Neural cell (in vitro differentiated cells): ENCODE measurements around the gene MAPK8IP2. TPM values are rescaled to one million over a fixed set of nuclear protein-coding genes. Genes with fewer than 3 reads are reported as not detected.
"Not testable (repeated sequence)": the region's sequence is repeated elsewhere in the genome, so short reads cannot be mapped to it uniquely, and the experiment has no call there.

Experiments
- H2AFZ ChIP-seq: fragments of 200-600, 300-800 bp; sonication (generic), shearing (Covaris generic); 2 replicates; pipeline ENCODE4 v1.6.0; 2014; ENCODE audit warnings: low read depth, mild to moderate bottlenecking, antibody characterized with exemption, low read length, moderate library complexity
- H3F3A ChIP-seq: fragments of 200-600 bp; shearing (Covaris generic); 2 replicates; pipeline ENCODE4 v1.6.1; 2016; ENCODE audit warnings: mild to moderate bottlenecking, moderate library complexity, mixed read lengths, antibody characterized with exemption, low read length; ENCODE audit not compliant: insufficient read depth, poor library complexity, severe bottlenecking
- H3K27ac ChIP-seq: fragments of 200-600, 300-800 bp; sonication (generic), shearing (Covaris generic); 2 replicates; pipeline ENCODE4 v1.5.1; 2014; ENCODE audit warnings: mild to moderate bottlenecking, low read length, moderate library complexity
- H3K27me3 ChIP-seq: fragments of 300-800, 200-600 bp; sonication (generic), shearing (Covaris generic); 2 replicates; pipeline ENCODE4 v1.6.0; 2014; ENCODE audit warnings: mild to moderate bottlenecking, low read depth, low read length, moderate library complexity; ENCODE audit not compliant: insufficient read depth
- H3K36me3 ChIP-seq: fragments of 300-800, 200-600 bp; sonication (generic), shearing (Covaris generic); 2 replicates; pipeline ENCODE4 v1.5.1; 2014; ENCODE audit warnings: mild to moderate bottlenecking, antibody characterized with exemption, low read length, moderate library complexity; ENCODE audit not compliant: insufficient read depth
- H3K4me2 ChIP-seq: fragments of 300-800, 200-600 bp; sonication (generic), shearing (Covaris generic); 2 replicates; pipeline ENCODE4 v1.6.0; 2014; ENCODE audit warnings: mild to moderate bottlenecking, low read length
- H3K4me3 ChIP-seq: fragments of 300-800, 200-600 bp; sonication (generic), shearing (Covaris generic); 2 replicates; pipeline ENCODE4 v1.5.1; 2014; ENCODE audit warnings: mild to moderate bottlenecking, low read length, moderate library complexity
- H3K79me2 ChIP-seq: fragments of 200-600 bp; shearing (Covaris generic); replicated peaks from 2 replicates; pipeline ENCODE4 v1.6.0; 2014; ENCODE audit warnings: mild to moderate bottlenecking, low read length, moderate library complexity; ENCODE audit not compliant: insufficient read depth
- H3K9ac ChIP-seq: fragments of 300-800, 200-600 bp; sonication (generic), shearing (Covaris generic); 2 replicates; pipeline ENCODE4 v1.6.1; 2016; ENCODE audit warnings: mild to moderate bottlenecking, low read length, mixed read lengths
- H3K9me2 ChIP-seq: fragments of 200-600 bp; shearing (Covaris generic); 2 replicates; pipeline ENCODE4 v1.6.1; 2016; ENCODE audit warnings: mild to moderate bottlenecking, low read length, mixed read lengths; ENCODE audit not compliant: insufficient read depth
- H3K9me3 ChIP-seq: fragments of 200-600, 300-800 bp; sonication (generic), shearing (Covaris generic); 2 replicates; pipeline ENCODE4 v1.6.1; 2016; ENCODE audit warnings: mild to moderate bottlenecking, mixed run types, low read length, moderate library complexity, mixed read lengths
- H4K20me1 ChIP-seq: fragments of 200-600 bp; shearing (Covaris generic); 2 replicates; pipeline ENCODE4 v1.6.1; 2016; ENCODE audit warnings: mild to moderate bottlenecking, mixed run types; ENCODE audit not compliant: insufficient read depth
- CTCF ChIP-seq: fragments of 450-650 bp; IDR thresholded peaks from 2 replicates; pipeline ENCODE4 v1.5.1; 2014; ENCODE audit warnings: antibody characterized with exemption, mild to moderate bottlenecking, moderate library complexity; ENCODE audit not compliant: poor library complexity, severe bottlenecking
- EP300 ChIP-seq: fragments of 450-650 bp; conservative IDR thresholded peaks from 2 replicates; pipeline ENCODE4 v1.6.1; 2014; ENCODE audit warnings: antibody characterized with exemption, mild to moderate bottlenecking, moderate library complexity; ENCODE audit not compliant: poor library complexity, severe bottlenecking
- EZH2 ChIP-seq: fragments of 200-600, 300-800 bp; shearing (Covaris generic), sonication (generic); IDR thresholded peaks from 2 replicates; pipeline ENCODE4 v1.6.1; 2014; ENCODE audit warnings: antibody characterized with exemption, low read length, borderline replicate concordance, mild to moderate bottlenecking; ENCODE audit not compliant: insufficient read depth, poor library complexity, severe bottlenecking
- MXI1 ChIP-seq: fragments of 450-650 bp; conservative IDR thresholded peaks from 2 replicates; pipeline ENCODE4 v1.6.1; 2014; ENCODE audit warnings: antibody characterized with exemption, mild to moderate bottlenecking; ENCODE audit not compliant: poor library complexity, severe bottlenecking
- POLR2AphosphoS5 ChIP-seq: IDR thresholded peaks from 2 replicates; pipeline ENCODE4 v1.6.1; 2012
- RAD21 ChIP-seq: fragments of 450-650 bp; conservative IDR thresholded peaks from 2 replicates; pipeline ENCODE4 v1.6.1; 2014; ENCODE audit warnings: antibody characterized with exemption, mild to moderate bottlenecking, moderate library complexity
- REST ChIP-seq: IDR thresholded peaks from 2 replicates; pipeline ENCODE4 v1.6.1; 2012; ENCODE audit warnings: borderline replicate concordance
- SMC3 ChIP-seq: fragments of 450-650 bp; conservative IDR thresholded peaks from 2 replicates; pipeline ENCODE4 v1.6.1; 2014; ENCODE audit warnings: antibody characterized with exemption, mild to moderate bottlenecking, moderate library complexity; ENCODE audit not compliant: poor library complexity
- TAF1 ChIP-seq: IDR thresholded peaks from 2 replicates; pipeline ENCODE4 v1.6.1; 2012; ENCODE audit warnings: low read depth
- polyA plus RNA-seq: library from polyadenylated mRNA; depleted of rRNA; stranded (reverse); fragments of >200 nt; gene quantifications from 2 replicates; pipeline ENCODE4 v1.2.3, GENCODE V29; 2014

Gene MAPK8IP2
- polyA plus RNA-seq, 1 donor from 2014 or later = 48.0 TPM

- Histone ChIP-seq H4K20me1 (no peaks in the 10 kb centered on the region), H3K36me3 (no peaks in the 10 kb centered on the region), H2AFZ (no peak overlapping the region), H3K9me3 (no peaks in the 10 kb centered on the region), H3F3A (no peaks in the 10 kb centered on the region), H3K4me2 (no peak overlapping the region), H3K9me2 (no peaks in the 10 kb centered on the region), H3K27me3 (no peaks in the 10 kb centered on the region), H3K4me3 (no peak overlapping the region), H3K27ac (no peak overlapping the region), H3K79me2 (no peaks in the 10 kb centered on the region), H3K9ac (no peak overlapping the region)
- no peak for TF ChIP-seq TAF1
- TF ChIP-seq MXI1 = no peak
- no peak for TF ChIP-seq EZH2
- TF ChIP-seq RAD21 = no peak
- TF ChIP-seq SMC3 = no peak
- TF ChIP-seq POLR2AphosphoS5 = no peak
- no peak for TF ChIP-seq CTCF
- TF ChIP-seq EP300 = no peak
- TF ChIP-seq REST = no peak
These were observed 33.2 kb downstream of the MAPK8IP2 start for GRCh38 chr22:50633771-50634170.

DNA sequence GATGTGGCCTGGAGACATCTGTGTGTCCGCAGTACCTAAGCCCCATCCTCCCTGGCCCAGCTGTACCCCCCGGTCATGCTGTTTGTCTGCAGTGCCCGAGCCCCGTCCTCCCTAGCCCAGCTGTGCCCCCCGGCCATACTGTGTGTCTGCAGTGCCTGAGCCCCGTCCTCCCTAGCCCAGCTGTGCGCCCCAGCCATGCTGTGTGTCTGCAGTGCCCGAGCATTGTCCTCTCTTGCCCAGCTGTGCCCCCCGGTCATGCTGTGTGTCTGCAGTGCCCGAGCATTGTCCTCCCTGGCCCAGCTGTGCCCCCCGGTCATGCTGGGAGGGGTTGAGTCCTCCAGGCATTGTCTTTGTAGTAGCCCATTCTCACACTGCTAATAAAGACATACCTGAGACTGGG, 35.0 kb downstream of the MAPK8IP2 start:
- Histone ChIP-seq H4K20me1 (no peaks in the 10 kb centered on the region), H3F3A (no peaks in the 10 kb centered on the region), H3K9ac (no peak overlapping the region), H3K4me3 (no peak overlapping the region), H3K27me3 (no peaks in the 10 kb centered on the region), H3K9me3 (no peaks in the 10 kb centered on the region), H2AFZ (no peak overlapping the region), H3K4me2 (no peak overlapping the region), H3K79me2 (no peaks in the 10 kb centered on the region), H3K9me2 (no peaks in the 10 kb centered on the region), H3K27ac (no peak overlapping the region), H3K36me3 (no peaks in the 10 kb centered on the region)
- TF ChIP-seq REST (no peak), SMC3 (no peak), MXI1 (no peak), EZH2 (no peak), POLR2AphosphoS5 (no peak), CTCF (no peak), EP300 (no peak), RAD21 (no peak), TAF1 (no peak)

DNA sequence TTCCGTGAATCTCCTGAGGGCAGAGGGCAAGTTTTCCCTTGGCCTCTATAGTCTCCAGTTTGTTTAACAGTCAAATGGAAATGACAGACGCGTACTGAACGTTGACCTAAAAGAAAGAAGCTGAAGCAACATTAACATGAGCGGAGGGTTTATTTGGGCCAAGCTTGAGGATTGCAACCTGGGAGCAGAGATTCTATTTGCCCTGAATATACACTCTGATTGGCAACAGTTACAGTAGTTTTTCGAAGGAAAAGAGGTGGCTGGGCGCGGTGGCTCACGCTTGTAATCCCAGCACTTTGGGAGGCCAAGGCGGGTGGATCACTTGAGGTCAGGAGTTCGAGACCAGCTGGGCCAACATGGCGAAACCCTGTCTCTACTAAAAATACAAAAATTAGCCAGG, 39.7 kb downstream of the MAPK8IP2 start:
- H3K4me2 ChIP-seq, H3K4me3 ChIP-seq, H3K9me2 ChIP-seq, H3K9ac ChIP-seq, H3K36me3 ChIP-seq, H3K27ac ChIP-seq, H4K20me1 ChIP-seq, H3K79me2 ChIP-seq, H3K27me3 ChIP-seq, H3F3A ChIP-seq, H2AFZ ChIP-seq, H3K9me3 ChIP-seq: not testable (repeated sequence)
